ENCODE data around the gene GABRB1. TPM values are rescaled to one million over a fixed set of nuclear protein-coding genes. Genes with fewer than 3 reads are reported as not detected.

The GABRB1 gene
- total and polyA plus RNA-seq, 2 of the 8 experiments (the other 6 are each of a cell fraction or from before 2014, with no cell fraction given): 0.22 to 0.38 TPM

- POLR2A ChIA-PET (ENCODE audit: partially characterized antibody): no interaction called here
- no peak overlapping the region for H2BK12ac ChIP-seq (ENCODE audit: low read depth, low read length)
- no peak overlapping the region for H3K14ac ChIP-seq (ENCODE audit: insufficient read length)
- TF ChIP-seq EZH2 (IDR thresholded peaks at IDR 0.05; ENCODE audit: low read depth, low read length, severe bottlenecking): no peak
- no peak for TF ChIP-seq POU5F1 (IDR thresholded peaks at IDR 0.05; ENCODE audit: low read depth, low read length)
- TF ChIP-seq ATF2 (IDR thresholded peaks at IDR 0.05; ENCODE audit: low read length): no peak
- no peak for TF ChIP-seq BACH1 (IDR thresholded peaks at IDR 0.05; ENCODE audit: low read length)
- no peak for TF ChIP-seq JUND (IDR thresholded peaks at IDR 0.05; ENCODE audit: low read length)
- no peak for TF ChIP-seq NANOG (IDR thresholded peaks at IDR 0.05; ENCODE audit: insufficient read depth, low read depth, low read length, poor library complexity, severe bottlenecking)
- no peak for TF ChIP-seq CREB1 (IDR thresholded peaks at IDR 0.05)
- no peak for TF ChIP-seq SIX5 (IDR thresholded peaks at IDR 0.05; ENCODE audit: low read depth, low read length)
- no peak for TF ChIP-seq FOSL1 (IDR thresholded peaks at IDR 0.05; ENCODE audit: insufficient read depth, low read depth, low read length)
- no peak for TF ChIP-seq SP2 (IDR thresholded peaks at IDR 0.05; ENCODE audit: low read length)
- no peak for TF ChIP-seq NRF1 (IDR thresholded peaks at IDR 0.05; ENCODE audit: low read depth, low read length)
- TF ChIP-seq ASH2L (IDR thresholded peaks at IDR 0.05; ENCODE audit: low read length): no peak
- no peak for TF ChIP-seq RXRA (IDR thresholded peaks at IDR 0.05; ENCODE audit: insufficient read depth, low read depth, low read length)
- TF ChIP-seq CHD2 (IDR thresholded peaks at IDR 0.05; ENCODE audit: low read length): no peak
- TF ChIP-seq RNF2 (IDR thresholded peaks at IDR 0.05; ENCODE audit: borderline replicate concordance, low read depth, low read length, missing control alignments, poor library complexity, severe bottlenecking): no peak
Measured at GRCh38 chr4:47415719-47416118, 384.4 kb downstream of the GABRB1 start.

More at GRCh38 chr4:47415719-47416118, 384.4 kb downstream of the GABRB1 start:
- Histone ChIP-seq H3K18ac (ENCODE audit: extremely low read depth, low read length) (no peak overlapping the region), H3K4me1 (replicated peaks in 1 of 4; ENCODE audit: control insufficient read depth in 3 of 4, insufficient read depth in 4 of 4, low read length in 3 of 4) (peaks cover 0 to 4% (median 1%) of the 10 kb centered on the region in 4 experiments; a peak in 2 of 7 replicates), H2BK120ac (replicated peaks; ENCODE audit: low read depth, low read length) (no peak overlapping the region), H3K56ac (replicated peaks; ENCODE audit: insufficient read length, low read depth, low read length) (no peak overlapping the region), H2AK5ac (ENCODE audit: low read depth, low read length) (no peak overlapping the region), H4K91ac (replicated peaks; ENCODE audit: insufficient read length, low read length) (no peak overlapping the region), H3K79me2 (ENCODE audit: control insufficient read depth in 1 of 2, insufficient read depth in 2 of 2, low read length in 2 of 2) (no peaks in the 10 kb centered on the region), H3K4me2 (ENCODE audit: insufficient read depth in 1 of 2, low read depth in 2 of 2, low read length in 2 of 2) (no peak overlapping the region), H4K8ac (ENCODE audit: extremely low read depth, insufficient read depth, low read length) (no peak overlapping the region), H3K27me3 (replicated peaks in 1 of 4; ENCODE audit: control insufficient read depth in 3 of 4, extremely low read depth in 1 of 4, insufficient read depth in 3 of 4, low read length in 3 of 4) (no peaks in the 10 kb centered on the region), H3K27ac (ENCODE audit: low read depth, low read length) (no peak overlapping the region), H4K20me1 (replicated peaks in 1 of 2; ENCODE audit: control insufficient read depth in 1 of 2, insufficient read depth in 2 of 2, low read length in 2 of 2) (no peaks in the 10 kb centered on the region), H3K79me1 (ENCODE audit: low read depth, low read length) (no peaks in the 10 kb centered on the region), H2BK15ac (ENCODE audit: low read length) (no peak overlapping the region), H2AFZ (ENCODE audit: low read length) (no peak overlapping the region), H4K5ac (ENCODE audit: insufficient read length, low read depth, low read length) (no peak overlapping the region), H3K36me3 (ENCODE audit: control insufficient read depth in 2 of 4, insufficient read depth in 4 of 4, low read length in 3 of 4) (no peaks in the 10 kb centered on the region), H3K9me3 (ENCODE audit: insufficient read depth in 2 of 2, low read depth in 1 of 2, low read length in 1 of 2) (no peaks in the 10 kb centered on the region), H3K23me2 (ENCODE audit: low read depth, low read length) (no peaks in the 10 kb centered on the region), H3K9ac (replicated peaks in 1 of 4; ENCODE audit: extremely low read depth in 1 of 4, low read depth in 3 of 4, low read length in 3 of 4) (no peak overlapping the region), H2BK5ac (ENCODE audit: low read depth, low read length) (no peak overlapping the region), H3K23ac (ENCODE audit: insufficient read length) (no peak overlapping the region), H3K4ac (replicated peaks; ENCODE audit: insufficient read length, low read depth, low read length) (no peak overlapping the region), H2BK20ac (ENCODE audit: low read length) (no peak overlapping the region), H3K4me3 (ENCODE audit: extremely low read depth in 1 of 4, insufficient read depth in 2 of 4, low read depth in 3 of 4, low read length in 4 of 4) (no peak overlapping the region)
- DNase-seq (ENCODE audit: low read depth in 1 of 2, low spot score in 2 of 2) (no peak), FAIRE-seq (no peak)
- CTCF ChIA-PET (ENCODE audit: partially characterized antibody): no interaction called here

Data from H1 (cell line).